Transverse colon (tissue), 4 donors: ENCODE measurements around the gene LSMEM2. TPM values are rescaled to one million over a fixed set of nuclear protein-coding genes. Genes with fewer than 3 reads are reported as not detected.
"Not testable (repeated sequence)": the region's sequence is repeated elsewhere in the genome, so short reads cannot be mapped to it uniquely, and the experiment has no call there.

ENCODE experiments used
- DNase-seq: peaks from one replicate; pipeline ENCODE4 v3.0.0-alpha.2; 2019
- H3K27ac ChIP-seq, 4 donors: fragments of 200-600 bp; sonication (generic); 2 replicates each; pipeline ENCODE4 v1.5.1; 2016 to 2018; ENCODE audit warnings: inconsistent platforms in 4 of 4
- H3K27me3 ChIP-seq: fragments of 200-600 bp; sonication (generic); 2 replicates; pipeline ENCODE4 v1.5.1; 2017; ENCODE audit warnings: inconsistent platforms
- H3K36me3 ChIP-seq, 4 donors: fragments of 200-600 bp; sonication (generic); 2 replicates each; pipeline ENCODE4 v1.5.1; 2017 to 2019; ENCODE audit warnings: inconsistent platforms in 4 of 4
- H3K4me1 ChIP-seq, 4 donors: fragments of 200-600 bp; sonication (generic); 2 replicates each; pipeline ENCODE4 v1.5.1; 2017 to 2020; ENCODE audit warnings: inconsistent platforms in 4 of 4
- H3K4me3 ChIP-seq, 4 donors: fragments of 200-600 bp; sonication (generic); 1 replicate in 1 of 4; 2 replicates in 3 of 4; pipeline versions ENCODE4 v1.5.1 to v1.6.1; 2017 to 2019; ENCODE audit warnings: inconsistent platforms in 4 of 4
- H3K9me3 ChIP-seq, 2 donors: fragments of 200-600 bp; sonication (generic); 2 replicates each; pipeline ENCODE4 v1.5.1; 2017 to 2019; ENCODE audit warnings: inconsistent platforms in 2 of 2
- CTCF ChIP-seq, 5 experiments: fragments of 200-600 bp in 3 of 5; fragments of 450-650 bp in 2 of 5; sonication (generic) in 3 of 5; IDR thresholded peaks; 1 replicate in 2 of 5; 2 replicates in 3 of 5; pipeline ENCODE4 v1.5.1; 2016 to 2017; ENCODE audit warnings: antibody characterized with exemption in 5 of 5, inconsistent platforms in 3 of 5, mild to moderate bottlenecking in 2 of 5, moderate library complexity in 1 of 5
- EP300 ChIP-seq: sonication (generic); formaldehyde crosslinking; IDR thresholded peaks from one replicate; pipeline ENCODE4 v1.6.1; 2017; ENCODE audit warnings: antibody characterized with exemption, low read depth
- POLR2A ChIP-seq: fragments of 450-650 bp; IDR thresholded peaks from one replicate; pipeline ENCODE4 v1.6.1; 2016; ENCODE audit warnings: antibody characterized with exemption, mild to moderate bottlenecking, moderate library complexity
- POLR2AphosphoS5 ChIP-seq, 3 donors: sonication (generic); formaldehyde crosslinking; IDR thresholded peaks; one replicate each; pipeline ENCODE4 v1.6.1; 2016; ENCODE audit warnings: antibody characterized with exemption in 3 of 3
- WGBS, 2 donors: methylation state at CpG; one replicate each; pipeline ENCODE4 v1.1.5; 2018; ENCODE audit warnings: low coverage in 1 of 2; 5-methylcytosine and 5-hydroxymethylcytosine counted together
- in situ Hi-C, 4 donors: fragments of 200-750 bp; cut with MboI; loops; one replicate each; pipeline versions ENCODE4 v1.15.0 to v1.15.1; 2017; ENCODE audit warnings: low sequenced_read_pairs in 3 of 4, low pct_ligation_motif_present in 1 of 4, low pct_unique_long_range_greater_than_20kb in 1 of 4
- intact Hi-C: fragments of 100-400 bp; cut with DNase I; formaldehyde crosslinking; loops from one replicate; pipeline ENCODE4 v1.15.1; 2023; ENCODE audit warnings: low total_unique reads
- total RNA-seq, 4 donors: library from RNA; depleted of rRNA; stranded (reverse); fragments of >200 nt; gene quantifications; one replicate each; pipeline ENCODE4 v1.1.0, GENCODE V29; 2016

Gene LSMEM2
- total RNA-seq, 4 donors from 2014 or later: not detected

GRCh38 chr3:50242851-50243542, 35.9 kb upstream of the LSMEM2 start:
- Histone ChIP-seq H3K4me1 (peaks cover 60 to 95% (median 69%) of the 10 kb centered on the region in 4 donors), H3K36me3 (no peaks in the 10 kb centered on the region), H3K9me3 (no peaks in the 10 kb centered on the region), H3K4me3 (peak overlapping the region in 1 of 4 donors; percentile 10), H3K27ac (peak overlapping the region; percentile 69 to 91 (median 78)), H3K27me3 (no peaks in the 10 kb centered on the region)
- in situ Hi-C loops (no loop called here), intact Hi-C loops (no loop called here)
- 20 to 51% methylated on average over 1 to 14 of the region's 14 CpGs for WGBS, 2 donors
- TF ChIP-seq POLR2AphosphoS5 (IDR thresholded peaks at IDR 0.05) (no peak), EP300 (no peak), POLR2A (no peak), CTCF (IDR thresholded peaks at IDR 0.05) (no peak)
- peak; percentile 65 for DNase-seq

GRCh38 chr3:50243543-50243895, 35.4 kb upstream of the LSMEM2 start:
- Histone ChIP-seq H3K27ac (peak overlapping the region; percentile 69 to 91 (median 78)), H3K36me3 (no peaks in the 10 kb centered on the region), H3K4me1 (peaks cover 64 to 95% (median 69%) of the 10 kb centered on the region in 4 donors), H3K27me3 (no peaks in the 10 kb centered on the region), H3K9me3 (no peaks in the 10 kb centered on the region), H3K4me3 (no peak overlapping the region)
- TF ChIP-seq CTCF (IDR thresholded peaks at IDR 0.05) (no peak), POLR2A (no peak), POLR2AphosphoS5 (IDR thresholded peaks at IDR 0.05) (no peak), EP300 (no peak)
- in situ Hi-C loops: no loop called here
- intact Hi-C loops: no loop called here
- WGBS, 2 donors: 90% methylated on average over 2 to 4 of the region's 4 CpGs
- DNase-seq: no peak

GRCh38 chr3:50244813-50245212, 34.1 kb upstream of the LSMEM2 start:
- H3K4me3 ChIP-seq, H3K9me3 ChIP-seq, H3K27me3 ChIP-seq, H3K36me3 ChIP-seq, intact Hi-C loops, in situ Hi-C loops, DNase-seq: not testable (repeated sequence)
- H3K4me1 ChIP-seq: peaks cover 58 to 95% (median 62%) of the 10 kb centered on the region in 4 donors
- WGBS, 2 donors: 80 to 95% methylated on average over 4 to 6 of the region's 6 CpGs
- H3K27ac ChIP-seq: peak overlapping the region; percentile 67 to 85 (median 82)

GRCh38 chr3:50245251-50245745, 33.6 kb upstream of the LSMEM2 start:
- TF ChIP-seq EP300 (no peak), CTCF (IDR thresholded peaks at IDR 0.05) (no peak), POLR2AphosphoS5 (IDR thresholded peaks at IDR 0.05) (no peak), POLR2A (no peak)
- Histone ChIP-seq H3K27ac (peak overlapping the region; percentile 67 to 85 (median 82)), H3K4me1 (peaks cover 56 to 94% (median 58%) of the 10 kb centered on the region in 4 donors), H3K4me3 (peak overlapping the region in 1 of 4 donors; percentile 48), H3K9me3 (no peaks in the 10 kb centered on the region), H3K27me3 (no peaks in the 10 kb centered on the region), H3K36me3 (no peaks in the 10 kb centered on the region)
- no peak for DNase-seq
- 70% methylated on average over 14 of the region's 16 CpGs; no CpG with 5 or more reads in 1 of the 2 donors for WGBS, 2 donors
- intact Hi-C loops: no loop called here
- in situ Hi-C loops: no loop called here
